H1 (cell line): ENCODE data around the gene TOMM6. TPM values are rescaled to one million over a fixed set of nuclear protein-coding genes. Genes with fewer than 3 reads are reported as not detected.
A peak's percentile ranks its signal among the peaks of the same experiment; 100 is the strongest.

Experiments used
- CTCF ChIA-PET: fragments of 300-600 bp; sonication (Branson Sonifier 250); formaldehyde crosslinking; loops from one replicate; lab custom pipeline; 2021; ENCODE audit not compliant: partially characterized antibody; lab: Charles Lee
- POLR2A ChIA-PET: fragments of 300-600 bp; sonication (Branson Sonifier 250); formaldehyde crosslinking; loops from one replicate; lab custom pipeline; 2021; ENCODE audit warnings: inconsistent platforms; ENCODE audit not compliant: partially characterized antibody; lab: Charles Lee
- DNase-seq, 2 experiments: peaks; one replicate each; pipeline versions ENCODE4 v3.0.0 to v3.0.0-alpha.2; 2010 to 2022; ENCODE audit warnings: low spot score in 2 of 2, low read depth in 1 of 2, mixed read lengths in 1 of 2
- FAIRE-seq: peaks from 2 replicates; lab custom pipeline; 2011; peaks lifted over from hg19 to GRCh38; lab: Jason Lieb, UNC
- H2AFZ ChIP-seq: 2 replicates; pipeline ENCODE4 v1.8.1; 2012; ENCODE audit warnings: low read length, inconsistent platforms
- H2AK5ac ChIP-seq: 2 replicates; pipeline ENCODE4 v1.6.1; 2013; ENCODE audit warnings: low read depth, low read length
- H2BK120ac ChIP-seq: replicated peaks from 2 replicates; pipeline ENCODE3; 2013; ENCODE audit warnings: low read depth, low read length, inconsistent platforms
- H2BK12ac ChIP-seq: 2 replicates; pipeline ENCODE4 v1.6.1; 2013; ENCODE audit warnings: low read depth, low read length
- H2BK15ac ChIP-seq: 2 replicates; pipeline ENCODE4 v1.6.1; 2013; ENCODE audit warnings: low read length
- H2BK20ac ChIP-seq: 2 replicates; pipeline ENCODE4 v1.6.1; 2013; ENCODE audit warnings: low read length
- H2BK5ac ChIP-seq: 2 replicates; pipeline ENCODE4 v1.6.1; 2013; ENCODE audit warnings: low read depth, low read length
- H3K14ac ChIP-seq: 2 replicates; pipeline ENCODE4 v1.6.1; 2013; ENCODE audit warnings: inconsistent platforms; ENCODE audit not compliant: insufficient read length
- H3K18ac ChIP-seq: 2 replicates; pipeline ENCODE4 v1.6.1; 2013; ENCODE audit warnings: low read length; ENCODE audit errors: extremely low read depth
- H3K23ac ChIP-seq: 2 replicates; pipeline ENCODE4 v1.6.1; 2013; ENCODE audit warnings: inconsistent platforms; ENCODE audit not compliant: insufficient read length
- H3K23me2 ChIP-seq: 2 replicates; pipeline ENCODE4 v1.6.1; 2013; ENCODE audit warnings: low read depth, low read length
- H3K27ac ChIP-seq: 2 replicates; pipeline ENCODE4 v1.6.1; 2011; ENCODE audit warnings: low read depth, low read length, inconsistent platforms
- H3K27me3 ChIP-seq, 4 experiments: replicated peaks in 1 of 4; 1 replicate in 1 of 4; 2 replicates in 3 of 4; pipeline versions ENCODE4 v1.6.1 to v1.8.1; 2011 to 2013; ENCODE audit warnings: low read length in 3 of 4, mild to moderate bottlenecking in 3 of 4, inconsistent platforms in 2 of 4, mixed read lengths in 2 of 4, moderate library complexity in 1 of 4; ENCODE audit not compliant: control insufficient read depth in 3 of 4, insufficient read depth in 3 of 4; ENCODE audit errors: extremely low read depth in 1 of 4
- H3K36me3 ChIP-seq, 4 experiments: 2 replicates each; pipeline versions ENCODE4 v1.6.1 to v1.8.1; 2011 to 2013; ENCODE audit warnings: mild to moderate bottlenecking in 4 of 4, low read length in 3 of 4, moderate library complexity in 2 of 4, control low read depth in 1 of 4, inconsistent platforms in 1 of 4; ENCODE audit not compliant: insufficient read depth in 4 of 4, control insufficient read depth in 2 of 4
- H3K4ac ChIP-seq: replicated peaks from 2 replicates; pipeline ENCODE3; 2013; ENCODE audit warnings: low read length, low read depth, mixed read lengths, inconsistent platforms; ENCODE audit not compliant: insufficient read length
- H3K4me1 ChIP-seq, 4 experiments: replicated peaks in 1 of 4; 1 replicate in 1 of 4; 2 replicates in 3 of 4; pipeline versions ENCODE4 v1.6.1 to v1.8.1; 2011 to 2013; ENCODE audit warnings: low read length in 3 of 4, inconsistent platforms in 2 of 4, mixed read lengths in 1 of 4; ENCODE audit not compliant: insufficient read depth in 4 of 4, control insufficient read depth in 3 of 4
- H3K4me2 ChIP-seq, 2 experiments: 2 replicates each; pipeline versions ENCODE4 v1.6.1 to v1.8.1; 2011 to 2013; ENCODE audit warnings: low read depth in 2 of 2, low read length in 2 of 2, control low read depth in 1 of 2, inconsistent platforms in 1 of 2, mild to moderate bottlenecking in 1 of 2; ENCODE audit not compliant: insufficient read depth in 1 of 2
- H3K4me3 ChIP-seq, 4 experiments: fragments of 200-600, 300-600 bp in 1 of 4; sonication (generic), shearing (Covaris generic), sonication (Bioruptor Twin) in 1 of 4; 2 replicates each; pipeline versions ENCODE4 v1.5.1 to v1.8.1; 2011 to 2016; ENCODE audit warnings: low read length in 4 of 4, low read depth in 3 of 4, control low read depth in 2 of 4, inconsistent platforms in 2 of 4, mild to moderate bottlenecking in 2 of 4, mixed read lengths in 1 of 4, moderate library complexity in 1 of 4; ENCODE audit not compliant: insufficient read depth in 2 of 4; ENCODE audit errors: extremely low read depth in 1 of 4
- H3K56ac ChIP-seq: replicated peaks from 2 replicates; pipeline ENCODE3; 2013; ENCODE audit warnings: low read depth, mild to moderate bottlenecking, mixed read lengths, low read length, inconsistent platforms; ENCODE audit not compliant: insufficient read length
- H3K79me1 ChIP-seq: 2 replicates; pipeline ENCODE4 v1.6.1; 2013; ENCODE audit warnings: low read depth, low read length, control low read depth
- H3K79me2 ChIP-seq, 2 experiments: 2 replicates each; pipeline versions ENCODE4 v1.6.1 to v1.8.1; 2012 to 2013; ENCODE audit warnings: low read length in 2 of 2, mild to moderate bottlenecking in 2 of 2, inconsistent platforms in 1 of 2; ENCODE audit not compliant: insufficient read depth in 2 of 2, control insufficient read depth in 1 of 2
- H3K9ac ChIP-seq, 4 experiments: replicated peaks in 1 of 4; 1 replicate in 1 of 4; 2 replicates in 3 of 4; pipeline versions ENCODE4 v1.6.1 to v1.8.1; 2011 to 2013; ENCODE audit warnings: low read depth in 3 of 4, low read length in 3 of 4, control low read depth in 2 of 4, mild to moderate bottlenecking in 2 of 4, moderate library complexity in 2 of 4, inconsistent platforms in 1 of 4; ENCODE audit errors: extremely low read depth in 1 of 4
- H3K9me3 ChIP-seq, 2 experiments: 2 replicates each; pipeline versions ENCODE4 v1.6.1 to v1.8.1; 2012 to 2013; ENCODE audit warnings: mild to moderate bottlenecking in 2 of 2, moderate library complexity in 2 of 2, control low read depth in 1 of 2, inconsistent platforms in 1 of 2, low read depth in 1 of 2, low read length in 1 of 2, mixed read lengths in 1 of 2; ENCODE audit not compliant: insufficient read depth in 2 of 2
- H4K20me1 ChIP-seq, 2 experiments: replicated peaks in 1 of 2; 2 replicates each; pipeline versions ENCODE3 to v1.8.1; 2011 to 2013; ENCODE audit warnings: inconsistent platforms in 2 of 2, low read length in 2 of 2, mild to moderate bottlenecking in 1 of 2; ENCODE audit not compliant: insufficient read depth in 2 of 2, control insufficient read depth in 1 of 2
- H4K5ac ChIP-seq: 2 replicates; pipeline ENCODE4 v1.6.1; 2013; ENCODE audit warnings: low read length, low read depth, mixed read lengths, inconsistent platforms; ENCODE audit not compliant: insufficient read length
- H4K8ac ChIP-seq: 2 replicates; pipeline ENCODE4 v1.8.0; 2013; ENCODE audit warnings: mild to moderate bottlenecking, moderate library complexity, low read length, inconsistent platforms; ENCODE audit not compliant: insufficient read depth; ENCODE audit errors: extremely low read depth
- H4K91ac ChIP-seq: replicated peaks from 2 replicates; pipeline ENCODE3; 2013; ENCODE audit warnings: low read length, mixed read lengths, inconsistent platforms; ENCODE audit not compliant: insufficient read length
- ATF2 ChIP-seq: IDR thresholded peaks from 2 replicates; pipeline ENCODE4 v1.6.1; 2012; ENCODE audit warnings: low read length, inconsistent platforms
- CBX8 ChIP-seq: fragments of 300-800, 300-1000 bp; sonication (generic); IDR thresholded peaks from 2 replicates; pipeline ENCODE4 v1.7.1; 2016; ENCODE audit warnings: low read depth, low read length, borderline replicate concordance
- CEBPB ChIP-seq: IDR thresholded peaks from 2 replicates; pipeline ENCODE4 v1.6.1; 2012; ENCODE audit warnings: low read depth, low read length
- EGR1 ChIP-seq: IDR thresholded peaks from 2 replicates; pipeline ENCODE4 v1.6.1; 2011; ENCODE audit warnings: low read depth, low read length, borderline replicate concordance
- EP300 ChIP-seq, 2 experiments: IDR thresholded peaks; 1 replicate in 1 of 2; 2 replicates in 1 of 2; pipeline ENCODE4 v1.6.1; 2011 to 2012; ENCODE audit warnings: low read depth in 2 of 2, low read length in 2 of 2, mild to moderate bottlenecking in 2 of 2, borderline replicate concordance in 1 of 2, inconsistent platforms in 1 of 2, moderate library complexity in 1 of 2
- HDAC2 ChIP-seq, 2 experiments: fragments of 300-600 bp in 1 of 2; sonication (generic) in 1 of 2; IDR thresholded peaks; 2 replicates each; pipeline ENCODE4 v1.6.1; 2011 to 2012; ENCODE audit warnings: low read depth in 2 of 2, low read length in 2 of 2, mild to moderate bottlenecking in 2 of 2, moderate library complexity in 2 of 2, borderline replicate concordance in 1 of 2, inconsistent platforms in 1 of 2
- KDM1A ChIP-seq: fragments of 200-600, 300-600 bp; sonication (generic); IDR thresholded peaks from 2 replicates; pipeline ENCODE4 v1.7.1; 2016; ENCODE audit warnings: mild to moderate bottlenecking, low read length, borderline replicate concordance
- MAFK ChIP-seq: IDR thresholded peaks from 2 replicates; pipeline ENCODE4 v1.6.1; 2012; ENCODE audit warnings: low read depth, mild to moderate bottlenecking, improper control_type of control experiment, low read length
- RXRA ChIP-seq: IDR thresholded peaks from 2 replicates; pipeline ENCODE4 v1.6.1; 2011; ENCODE audit warnings: low read depth, mild to moderate bottlenecking, low read length, moderate library complexity; ENCODE audit not compliant: insufficient read depth
- SP2 ChIP-seq: IDR thresholded peaks from 2 replicates; pipeline ENCODE4 v1.6.1; 2012; ENCODE audit warnings: mild to moderate bottlenecking, low read length, inconsistent platforms
- TAF7 ChIP-seq: optimal IDR thresholded peaks from 2 replicates; pipeline ENCODE3; 2011; ENCODE audit warnings: low read depth, mild to moderate bottlenecking, inconsistent platforms, low read length, moderate library complexity, borderline replicate concordance
- TCF12 ChIP-seq: IDR thresholded peaks from 2 replicates; pipeline ENCODE4 v1.6.1; 2011; ENCODE audit warnings: low read depth, mild to moderate bottlenecking, low read length
- WGBS, 2 experiments: shearing (Covaris generic) in 1 of 2; methylation state at CpG; one replicate each; pipeline versions ENCODE4 v1.1.6 to v1.1.7; 2013 to 2015; ENCODE audit warnings: low lambda C conversion rate in 2 of 2, mixed read lengths in 2 of 2, inconsistent platforms in 1 of 2, low coverage in 1 of 2, missing lambda C conversion rate in 1 of 2; ENCODE audit not compliant: insufficient replicate concordance in 2 of 2, insufficient coverage in 1 of 2, insufficient read length in 1 of 2; ENCODE audit errors: extremely low coverage in 1 of 2, missing lambda C conversion rate in 1 of 2; 5-methylcytosine and 5-hydroxymethylcytosine counted together
- polyA plus RNA-seq, 7 experiments: library from polyadenylated mRNA; depleted of rRNA in 3 of 7; stranded (reverse) in 5 of 7; unstranded in 2 of 7; fragments of >200 nt in 5 of 7; fragments of 200-250 nt in 2 of 7; gene quantifications; 1 replicate in 5 of 7; 2 replicates in 1 of 7; 4 replicates in 1 of 7; pipeline versions ENCODE4 v1.2.1 to v1.2.3, GENCODE V29; 2011 to 2013; ENCODE audit warnings: missing spikeins in 2 of 7, mixed read lengths in 2 of 7
- total RNA-seq: library from RNA; stranded (reverse); fragmentation: NEBNext Ultra II Directional; extraction: Animal tissue kit (Norgen Biotek cat#: 25700); gene quantifications from 2 replicates; pipeline ENCODE4 v1.2.1, GENCODE V29; 2021

The TOMM6 gene
- total and polyA plus RNA-seq, 2 of the 8 experiments (the other 6 are each of a cell fraction or from before 2014, with no cell fraction given), result 228 to 560 TPM

DNA sequence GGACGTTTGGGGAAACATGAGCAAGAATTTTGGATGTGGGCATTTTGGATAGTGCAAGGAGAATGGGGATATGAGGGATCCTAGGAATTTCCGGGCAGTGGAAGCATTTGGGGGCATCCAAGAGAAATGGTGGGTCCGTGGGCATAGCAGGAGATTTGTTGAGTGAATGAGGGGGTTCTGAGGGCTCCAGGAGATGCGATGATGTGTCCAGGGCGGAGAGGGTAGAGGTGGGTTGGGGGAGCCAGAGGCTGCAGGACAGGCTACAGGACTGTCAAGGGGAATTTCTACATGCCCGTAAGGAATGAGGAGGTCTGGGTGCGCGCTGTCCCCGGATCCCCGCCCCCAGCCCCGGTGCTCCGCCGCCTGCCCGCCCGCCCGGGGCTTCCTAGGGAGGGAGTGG lies 8.2 kb upstream of the TOMM6 start:
- WGBS, 2 experiments, result 5% methylated on average over 5 of the region's 16 CpGs; no CpG with 5 or more reads in 1 of the 2 experiments
- no peak overlapping the region for H2AFZ ChIP-seq
- TF ChIP-seq KDM1A, result no peak
- no peak for TF ChIP-seq EGR1
- TF ChIP-seq TCF12, result no peak
- no peak for TF ChIP-seq EP300 (IDR thresholded peaks at IDR 0.05; ENCODE audit: borderline replicate concordance in 1 of 2, low read depth in 2 of 2, low read length in 2 of 2)
- no peak for TF ChIP-seq RXRA
- no peak for TF ChIP-seq HDAC2 (IDR thresholded peaks at IDR 0.05; ENCODE audit: borderline replicate concordance in 1 of 2, low read depth in 2 of 2, low read length in 2 of 2)
- no peak for TF ChIP-seq SP2
- no peak for TF ChIP-seq CBX8
- no peak for TF ChIP-seq TAF7
- TF ChIP-seq ATF2, result no peak
- TF ChIP-seq CEBPB, result no peak
- no peak for TF ChIP-seq MAFK

More for the DNA sequence above, 8.2 kb upstream of the TOMM6 start:
- peaks cover 2 to 7% (median 5%) of the 10 kb centered on the region in 4 experiments; a peak in 4 of 7 replicates for H3K4me1 ChIP-seq
- H4K20me1 ChIP-seq, result peaks cover 0 to 3% of the 10 kb centered on the region in 2 experiments
- H3K9ac ChIP-seq, result peak overlapping the region in 1 of 4 experiments; percentile 57; a peak in 1 of 7 replicates
- H3K4ac ChIP-seq, result no peak overlapping the region
- no peak overlapping the region for H3K23ac ChIP-seq
- no peak overlapping the region for H2BK5ac ChIP-seq
- H2BK12ac ChIP-seq, result no peak overlapping the region
- no peak overlapping the region for H2BK20ac ChIP-seq
- H3K18ac ChIP-seq, result no peak overlapping the region
- no peaks in the 10 kb centered on the region for H3K79me2 ChIP-seq
- no peak overlapping the region for H2BK120ac ChIP-seq
- FAIRE-seq (no peak), DNase-seq (no peak)
- no peak overlapping the region for H3K56ac ChIP-seq
- no peak overlapping the region; the same call in 1 of the 2 replicates for H4K8ac ChIP-seq
- no peaks in the 10 kb centered on the region for H3K9me3 ChIP-seq
- no peaks in the 10 kb centered on the region; a peak in 1 of 8 replicates for H3K36me3 ChIP-seq
- H4K5ac ChIP-seq, result no peak overlapping the region
- no peak overlapping the region for H3K14ac ChIP-seq
- H3K27me3 ChIP-seq, result peaks cover 2 to 24% (median 11%) of the 10 kb centered on the region in 4 experiments; a peak in 6 of 7 replicates
- peaks cover 8% of the 10 kb centered on the region for H3K23me2 ChIP-seq
- H3K79me1 ChIP-seq, result no peaks in the 10 kb centered on the region
- no peak overlapping the region for H2BK15ac ChIP-seq
- CTCF ChIA-PET, result no interaction called here
- H3K4me3 ChIP-seq, result peak overlapping the region; percentile 55 to 85 (median 64)
- no peak overlapping the region for H4K91ac ChIP-seq
- POLR2A ChIA-PET, result interaction anchor here (1.0 kb wide), 1 partner anchor 45 kb away, joined by 3 read pairs; no protein-coding TSS in a partner anchor
- H3K4me2 ChIP-seq, result peak overlapping the region; percentile 74 to 76
- H3K27ac ChIP-seq, result no peak overlapping the region
- no peak overlapping the region for H2AK5ac ChIP-seq
